Esophagus squamous epithelium (tissue), 4 donors: ENCODE data around the gene FLT1.

ENCODE experiments used
- POLR2A ChIP-seq, 4 donors: fragments of 450-650 bp; IDR thresholded peaks; one replicate each; pipeline ENCODE4 v1.6.1; 2017; ENCODE audit warnings: antibody characterized with exemption in 4 of 4, mild to moderate bottlenecking in 4 of 4, moderate library complexity in 3 of 4
- TF ChIP-seq, protein P1 (sequence below), 6 experiments: fragments of 450-650 bp in 4 of 6; fragments of 200-600 bp in 2 of 6; sonication (generic) in 2 of 6; IDR thresholded peaks; one replicate each; pipeline ENCODE4 v1.5.1; 2016 to 2019; ENCODE audit warnings: antibody characterized with exemption in 6 of 6, mild to moderate bottlenecking in 4 of 6, moderate library complexity in 4 of 6

- TF ChIP-seq, protein P1, sequence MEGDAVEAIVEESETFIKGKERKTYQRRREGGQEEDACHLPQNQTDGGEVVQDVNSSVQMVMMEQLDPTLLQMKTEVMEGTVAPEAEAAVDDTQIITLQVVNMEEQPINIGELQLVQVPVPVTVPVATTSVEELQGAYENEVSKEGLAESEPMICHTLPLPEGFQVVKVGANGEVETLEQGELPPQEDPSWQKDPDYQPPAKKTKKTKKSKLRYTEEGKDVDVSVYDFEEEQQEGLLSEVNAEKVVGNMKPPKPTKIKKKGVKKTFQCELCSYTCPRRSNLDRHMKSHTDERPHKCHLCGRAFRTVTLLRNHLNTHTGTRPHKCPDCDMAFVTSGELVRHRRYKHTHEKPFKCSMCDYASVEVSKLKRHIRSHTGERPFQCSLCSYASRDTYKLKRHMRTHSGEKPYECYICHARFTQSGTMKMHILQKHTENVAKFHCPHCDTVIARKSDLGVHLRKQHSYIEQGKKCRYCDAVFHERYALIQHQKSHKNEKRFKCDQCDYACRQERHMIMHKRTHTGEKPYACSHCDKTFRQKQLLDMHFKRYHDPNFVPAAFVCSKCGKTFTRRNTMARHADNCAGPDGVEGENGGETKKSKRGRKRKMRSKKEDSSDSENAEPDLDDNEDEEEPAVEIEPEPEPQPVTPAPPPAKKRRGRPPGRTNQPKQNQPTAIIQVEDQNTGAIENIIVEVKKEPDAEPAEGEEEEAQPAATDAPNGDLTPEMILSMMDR (IDR thresholded peaks at IDR 0.05), result no peak
- no peak for TF ChIP-seq POLR2A (IDR thresholded peaks at IDR 0.05)
Measured at GRCh38 chr13:28493740-28494503, 1.0 kb downstream of the FLT1 start.
